Posterior cingulate gyrus (tissue), 11 donors: ENCODE results near the gene AGAP2.
"Not testable (repeated sequence)": the region's sequence is repeated elsewhere in the genome, so short reads cannot be mapped to it uniquely, and the experiment has no call there.

ENCODE experiments used
- DNase-seq, 10 donors: peaks; one replicate each; pipeline versions ENCODE4 v3.0.0 to v3.0.0-alpha.2; 2020 to 2021; ENCODE audit warnings: mixed read lengths in 3 of 10
- intact Hi-C: fragments of 100-400 bp; cut with DNase I; formaldehyde crosslinking; loops from one replicate; pipeline ENCODE4 v1.15.1; 2023

The AGAP2 gene

DNA sequence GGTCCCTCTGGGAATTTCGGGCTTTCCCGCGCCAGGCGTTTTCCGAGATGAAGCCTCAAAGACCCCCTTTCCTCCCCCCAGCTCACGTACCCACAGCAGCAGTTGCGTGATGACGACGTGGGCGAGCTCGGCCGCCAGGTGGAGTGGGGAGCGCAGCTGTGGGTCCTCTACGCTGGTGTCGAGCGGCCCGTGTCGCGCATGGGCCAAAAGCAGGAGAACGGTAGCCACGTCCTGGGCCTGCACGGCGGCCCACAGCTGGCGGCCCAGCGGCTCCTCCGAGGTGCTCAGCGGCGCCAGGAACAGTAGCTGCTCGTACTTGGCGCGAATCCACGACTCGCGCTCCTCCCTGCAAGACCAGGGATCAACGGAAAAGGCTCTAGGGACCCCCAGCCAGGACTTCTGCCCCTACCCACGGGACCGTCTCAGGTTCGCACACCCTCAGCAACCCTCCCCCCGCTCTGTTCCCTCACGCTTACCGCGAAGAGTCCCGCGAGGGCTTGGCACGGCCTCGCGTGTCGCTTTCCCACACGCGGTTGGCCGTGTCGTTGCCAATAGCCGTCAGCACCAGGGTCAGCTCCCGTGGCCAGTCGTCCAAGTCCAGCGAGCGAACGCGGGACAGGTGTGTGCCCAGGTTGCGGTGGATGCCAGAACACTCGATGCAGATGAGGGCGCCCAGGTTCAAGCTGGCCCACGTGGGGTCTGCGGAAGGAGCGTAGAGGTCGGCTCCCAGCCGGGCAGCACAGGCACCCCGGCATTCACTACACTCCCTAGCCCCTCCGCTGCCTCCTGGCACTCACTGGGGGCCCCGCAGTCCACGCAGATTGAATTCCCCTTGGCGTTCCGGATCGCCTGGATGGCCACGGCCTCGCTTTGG is 11.4 kb downstream of the AGAP2 start:
- intact Hi-C loops, result no loop called here
- peak in 3 of 10 donors; percentile 31 to 89 (median 85) for DNase-seq

- intact Hi-C loops, result no loop called here
- DNase-seq, result peak in 8 of 10 donors; percentile 50 to 95 (median 69)
These were observed 12.2 kb downstream of the AGAP2 start for GRCh38 chr12:57726151-57726883.

- intact Hi-C loops, result no loop called here
- no peak for DNase-seq
These were observed 12.7 kb downstream of the AGAP2 start for GRCh38 chr12:57725851-57726150.

GRCh38 chr12:57724936-57725740 is 13.4 kb downstream of the AGAP2 start:
- intact Hi-C loops, result no loop called here
- peak in 1 of 10 donors; percentile 44 for DNase-seq

GRCh38 chr12:57724003-57724935 is 14.3 kb downstream of the AGAP2 start:
- DNase-seq, result peak in 2 of 10 donors; percentile 62 to 70
- intact Hi-C loops, result no loop called here

- intact Hi-C loops, result no loop called here
- no peak for DNase-seq
These were observed 14.9 kb downstream of the AGAP2 start for GRCh38 chr12:57723630-57723962.

DNA sequence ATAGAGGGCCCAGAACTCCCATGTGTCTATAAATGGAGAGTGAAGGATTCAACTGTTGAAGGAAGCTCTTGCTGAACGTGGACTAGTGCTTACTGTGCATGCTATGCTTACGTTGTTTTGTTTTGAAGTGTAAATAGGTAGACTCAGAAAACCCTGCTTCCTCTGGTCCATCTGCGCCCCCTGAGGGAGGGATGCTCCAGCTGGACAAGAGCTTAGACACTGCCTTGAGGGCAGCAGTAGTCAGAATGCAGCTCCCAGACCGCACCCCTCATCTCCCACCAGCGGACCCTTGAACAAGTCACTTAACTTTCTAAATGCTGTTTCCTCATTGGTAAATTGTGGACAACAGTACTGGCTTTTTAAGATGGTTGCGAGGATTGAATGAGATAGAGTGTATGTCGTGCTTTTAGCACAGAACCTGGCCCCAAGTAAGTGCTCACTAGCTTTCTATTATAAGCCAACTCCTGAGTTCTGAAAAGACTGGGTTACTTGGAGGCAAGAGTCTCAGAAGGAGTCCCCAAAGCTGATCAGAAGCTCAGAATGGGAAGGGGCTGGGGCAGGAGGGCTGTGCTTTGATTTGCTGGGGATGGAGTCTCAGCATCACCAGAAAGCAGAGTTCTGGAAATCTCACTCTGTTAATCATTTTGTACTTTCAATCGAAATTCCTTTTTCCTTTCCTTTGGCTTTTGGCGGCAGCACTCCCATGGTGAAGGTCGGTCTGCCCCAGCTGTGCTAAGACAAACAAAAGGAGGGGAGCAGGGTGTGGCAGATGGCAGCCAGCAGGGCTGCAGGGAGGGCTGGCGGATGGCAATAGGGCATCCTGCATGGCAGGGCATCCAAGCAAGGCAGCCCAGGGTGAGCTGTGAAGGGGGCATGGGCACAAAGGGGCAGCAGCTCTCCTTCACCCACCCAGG is 15.6 kb downstream of the AGAP2 start:
- intact Hi-C loops, result no loop called here
- peak in 1 of 10 donors; percentile 66 for DNase-seq

- intact Hi-C loops, result not testable (repeated sequence)
- DNase-seq, result peak in 2 of 10 donors; percentile 54 to 62
These were observed 16.5 kb downstream of the AGAP2 start for GRCh38 chr12:57721846-57722608.

DNA sequence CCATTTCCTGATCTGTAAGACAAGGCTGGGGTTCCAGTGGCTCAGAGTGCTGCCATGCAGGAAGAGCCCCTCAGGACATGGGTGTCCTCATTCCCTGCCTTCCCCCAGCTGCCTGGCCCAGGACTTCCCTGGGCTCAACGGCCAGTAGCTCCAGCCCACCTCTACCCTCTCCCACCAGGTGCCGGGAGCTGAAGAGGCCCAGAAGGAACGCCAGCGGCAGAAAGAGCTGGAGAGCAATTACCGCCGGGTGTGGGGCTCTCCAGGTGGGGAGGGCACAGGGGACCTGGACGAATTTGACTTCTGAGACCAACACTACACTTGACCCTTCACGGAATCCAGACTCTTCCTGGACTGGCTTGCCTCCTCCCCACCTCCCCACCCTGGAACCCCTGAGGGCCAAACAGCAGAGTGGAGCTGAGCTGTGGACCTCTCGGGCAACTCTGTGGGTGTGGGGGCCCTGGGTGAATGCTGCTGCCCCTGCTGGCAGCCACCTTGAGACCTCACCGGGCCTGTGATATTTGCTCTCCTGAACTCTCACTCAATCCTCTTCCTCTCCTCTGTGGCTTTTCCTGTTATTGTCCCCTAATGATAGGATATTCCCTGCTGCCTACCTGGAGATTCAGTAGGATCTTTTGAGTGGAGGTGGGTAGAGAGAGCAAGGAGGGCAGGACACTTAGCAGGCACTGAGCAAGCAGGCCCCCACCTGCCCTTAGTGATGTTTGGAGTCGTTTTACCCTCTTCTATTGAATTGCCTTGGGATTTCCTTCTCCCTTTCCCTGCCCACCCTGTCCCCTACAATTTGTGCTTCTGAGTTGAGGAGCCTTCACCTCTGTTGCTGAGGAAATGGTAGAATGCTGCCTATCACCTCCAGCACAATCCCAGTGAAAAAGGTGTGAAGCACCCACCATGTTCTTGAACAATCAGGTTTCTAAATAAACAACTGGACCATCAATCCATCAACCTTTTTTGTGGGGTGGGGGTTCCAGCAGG is 17.6 kb downstream of the AGAP2 start:
- peak in 1 of 10 donors; percentile 63 for DNase-seq

DNA sequence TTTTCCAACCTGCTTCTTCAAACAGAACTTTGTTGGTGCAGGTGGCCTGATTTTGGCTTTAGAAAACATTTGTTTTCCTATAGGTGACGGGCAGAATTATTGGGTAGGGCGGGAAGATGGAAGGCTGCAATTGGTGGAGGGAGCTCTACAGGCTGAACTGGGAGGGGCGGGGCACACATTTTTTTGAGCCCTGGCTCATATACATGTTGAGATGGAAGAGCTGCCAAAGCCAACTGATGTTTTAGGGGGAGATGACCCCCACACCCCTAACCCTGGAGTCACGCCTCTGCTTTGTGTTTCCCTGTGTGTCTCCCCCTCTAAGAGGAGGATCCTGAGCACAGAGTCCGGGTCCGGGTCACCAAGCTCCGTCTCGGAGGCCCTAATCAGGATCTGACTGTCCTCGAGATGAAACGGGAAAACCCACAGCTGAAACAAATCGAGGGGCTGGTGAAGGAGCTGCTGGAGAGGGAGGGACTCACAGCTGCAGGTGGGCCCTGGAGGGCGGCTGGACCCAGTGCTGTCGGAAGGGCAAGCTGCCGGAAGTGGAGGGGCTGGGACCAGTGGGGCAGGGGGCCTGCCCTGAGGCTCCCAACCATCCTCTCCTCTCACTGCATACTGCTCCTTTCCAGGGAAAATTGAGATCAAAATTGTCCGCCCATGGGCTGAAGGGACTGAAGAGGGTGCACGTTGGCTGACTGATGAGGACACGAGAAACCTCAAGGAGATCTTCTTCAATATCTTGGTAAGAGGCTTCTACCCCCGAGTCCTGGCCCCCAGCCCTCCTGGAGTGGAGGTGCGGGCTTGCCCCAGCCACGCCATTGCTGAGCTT is 18.6 kb downstream of the AGAP2 start:
- intact Hi-C loops, result no loop called here

More for the DNA sequence above, 17.6 kb downstream of the AGAP2 start:
- intact Hi-C loops, result no loop called here

DNA sequence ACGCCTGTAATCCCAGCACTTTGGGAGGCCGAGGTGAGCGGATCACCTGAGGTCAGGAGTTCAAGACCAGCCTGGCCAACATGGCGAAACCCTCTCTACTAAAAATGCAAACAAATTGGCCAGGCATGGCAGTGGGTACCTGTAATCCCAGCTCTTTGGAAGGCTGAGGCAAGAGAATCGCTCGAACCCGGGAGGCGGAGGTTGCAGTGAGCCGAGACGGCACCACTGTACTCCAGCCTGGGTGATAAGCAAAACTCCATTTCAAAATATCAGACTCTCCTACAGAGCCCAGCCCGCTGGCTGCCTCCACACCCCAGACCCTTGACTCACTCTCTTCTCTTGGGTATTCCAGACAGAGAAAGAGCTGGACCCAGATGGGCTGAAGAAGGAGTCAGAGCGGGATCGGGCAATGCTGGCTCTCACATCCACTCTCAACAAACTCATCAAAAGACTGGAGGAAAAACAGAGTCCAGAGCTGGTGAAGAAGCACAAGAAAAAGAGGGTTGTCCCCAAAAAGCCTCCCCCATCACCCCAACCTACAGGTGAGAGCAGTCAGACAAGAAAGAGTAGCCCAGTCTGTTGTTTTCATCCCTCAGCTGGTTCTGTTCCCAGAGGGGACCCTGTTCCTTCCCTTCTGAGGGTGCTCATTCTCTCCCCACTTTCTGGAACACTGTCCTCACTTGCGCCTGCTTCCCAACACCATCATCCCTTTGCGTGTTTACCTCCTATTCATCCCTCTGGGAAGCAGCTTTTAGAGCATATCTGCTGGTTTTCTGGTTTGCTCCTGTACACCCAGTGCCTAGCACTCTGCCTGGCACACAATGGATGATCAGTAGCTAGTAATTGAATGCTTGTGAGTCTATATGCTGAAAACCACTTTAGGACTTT is 19.7 kb downstream of the AGAP2 start:
- DNase-seq, result no peak
- intact Hi-C loops, result no loop called here

More for the DNA sequence above, 18.6 kb downstream of the AGAP2 start:
- DNase-seq, result no peak

- intact Hi-C loops, result no loop called here
- DNase-seq, result no peak
These were observed 20.5 kb downstream of the AGAP2 start for GRCh38 chr12:57717846-57718640.

GRCh38 chr12:57717131-57717530 is 21.4 kb downstream of the AGAP2 start:
- DNase-seq, result no peak
- intact Hi-C loops, result no loop called here

GRCh38 chr12:57716305-57716704 is 22.2 kb downstream of the AGAP2 start:
- peak in 1 of 10 donors; percentile 66 for DNase-seq
- intact Hi-C loops, result no loop called here
